SK-N-MC (cell line): ENCODE results near the gene ZNF335.

ENCODE experiments used
- EZH2 ChIP-seq: fragments of 200-600 bp; sonication (generic); IDR thresholded peaks from one replicate; pipeline ENCODE4 v1.6.1; 2017; ENCODE audit warnings: antibody characterized with exemption
- FOXP2 ChIP-seq: optimal IDR thresholded peaks from 2 replicates; pipeline ENCODE3; 2011; ENCODE audit warnings: mild to moderate bottlenecking, moderate library complexity; ENCODE audit not compliant: insufficient read depth; ENCODE audit errors: extremely low read length, control extremely low read depth
- POLR2AphosphoS5 ChIP-seq: IDR thresholded peaks from 2 replicates; pipeline ENCODE4 v1.6.1; 2012; ENCODE audit warnings: mild to moderate bottlenecking, low read depth, low read length, borderline replicate concordance

- no peak for TF ChIP-seq POLR2AphosphoS5
- TF ChIP-seq FOXP2: no peak
- no peak for TF ChIP-seq EZH2
These were observed 11.9 kb downstream of the ZNF335 start for GRCh38 chr20:45959956-45960630.
